Measurements from ENCODE around the gene NCKAP5L.

NCKAP5L gene

GRCh38 chr12:49827401-49828099 is 663 bp downstream of the NCKAP5L start:
- TF ChIP-seq TCF4 (CRISPR knock-in tag; IDR thresholded peaks at IDR 0.05; ENCODE audit: borderline replicate concordance) (0 out of 2 replicates have a peak, but pooled peaks have one; percentile 10), BACH2 (CRISPR knock-in tag; IDR thresholded peaks at IDR 0.05; ENCODE audit: borderline replicate concordance) (no peak), ZNF8 (CRISPR knock-in tag; IDR thresholded peaks at IDR 0.05) (no peak), ZFP3 (CRISPR knock-in tag; IDR thresholded peaks at IDR 0.05) (no peak)
- peak; percentile 73 for ATAC-seq

GRCh38 chr12:49827051-49827400 is 1.2 kb downstream of the NCKAP5L start:
- no peak for TF ChIP-seq ZNF8 (CRISPR knock-in tag; IDR thresholded peaks at IDR 0.05)
- no peak for TF ChIP-seq BACH2 (CRISPR knock-in tag; IDR thresholded peaks at IDR 0.05; ENCODE audit: borderline replicate concordance)
- no peak for TF ChIP-seq RARB (CRISPR knock-in tag; IDR thresholded peaks at IDR 0.05)
- no peak for TF ChIP-seq TSHZ2 (CRISPR knock-in tag; IDR thresholded peaks at IDR 0.05)
- no peak for TF ChIP-seq CSDC2 (CRISPR knock-in tag; IDR thresholded peaks at IDR 0.05)
- no peak for TF ChIP-seq TCF4 (CRISPR knock-in tag; IDR thresholded peaks at IDR 0.05; ENCODE audit: borderline replicate concordance)
- no peak for TF ChIP-seq PATZ1 (CRISPR knock-in tag; IDR thresholded peaks at IDR 0.05; ENCODE audit: borderline replicate concordance)
- no peak for TF ChIP-seq PPARA (CRISPR knock-in tag; IDR thresholded peaks at IDR 0.05; ENCODE audit: borderline replicate concordance)
- no peak for TF ChIP-seq ZFP3 (CRISPR knock-in tag; IDR thresholded peaks at IDR 0.05)
- TF ChIP-seq CREB5 (CRISPR knock-in tag; IDR thresholded peaks at IDR 0.05; ENCODE audit: low read depth), result no peak
- no peak for TF ChIP-seq ARNTL (CRISPR knock-in tag; IDR thresholded peaks at IDR 0.05; ENCODE audit: borderline replicate concordance, low read depth)
- TF ChIP-seq ESRRG (CRISPR knock-in tag; IDR thresholded peaks at IDR 0.05), result no peak
- TF ChIP-seq SNAI2 (CRISPR knock-in tag; IDR thresholded peaks at IDR 0.05), result no peak
- TF ChIP-seq POU6F1 (CRISPR knock-in tag; IDR thresholded peaks at IDR 0.05; ENCODE audit: borderline replicate concordance, low read depth), result no peak
- TF ChIP-seq OSR1 (CRISPR knock-in tag; IDR thresholded peaks at IDR 0.05), result no peak
- ATAC-seq, result no peak

- no peak for ATAC-seq
- TF ChIP-seq SNAI2 (CRISPR knock-in tag; IDR thresholded peaks at IDR 0.05) (no peak), GLIS3 (CRISPR knock-in tag; IDR thresholded peaks at IDR 0.05) (no peak)
These were observed 2.2 kb downstream of the NCKAP5L start for GRCh38 chr12:49825971-49826421.

- no peak for ATAC-seq
- no peak for TF ChIP-seq PATZ1 (CRISPR knock-in tag; IDR thresholded peaks at IDR 0.05; ENCODE audit: borderline replicate concordance)
- TF ChIP-seq ZNF565 (CRISPR knock-in tag; conservative IDR thresholded peaks at IDR 0.05; ENCODE audit: low read depth), result no peak
- TF ChIP-seq BACH2 (CRISPR knock-in tag; IDR thresholded peaks at IDR 0.05; ENCODE audit: borderline replicate concordance), result no peak
- no peak for TF ChIP-seq ARNTL (CRISPR knock-in tag; IDR thresholded peaks at IDR 0.05; ENCODE audit: borderline replicate concordance, low read depth)
- no peak for TF ChIP-seq ZNF70 (CRISPR knock-in tag; IDR thresholded peaks at IDR 0.05)
- no peak for TF ChIP-seq CSRNP3 (CRISPR knock-in tag; IDR thresholded peaks at IDR 0.05)
- TF ChIP-seq ZFP30 (CRISPR knock-in tag; IDR thresholded peaks at IDR 0.05), result no peak
- TF ChIP-seq ZNF8 (CRISPR knock-in tag; IDR thresholded peaks at IDR 0.05), result no peak
- TF ChIP-seq GLIS3 (CRISPR knock-in tag; IDR thresholded peaks at IDR 0.05), result no peak
- TF ChIP-seq ZFP3 (CRISPR knock-in tag; IDR thresholded peaks at IDR 0.05), result no peak
- TF ChIP-seq CSDC2 (CRISPR knock-in tag; IDR thresholded peaks at IDR 0.05), result no peak
These were observed 2.7 kb downstream of the NCKAP5L start for GRCh38 chr12:49825360-49825970.
